H9 (cell line): Measurements from ENCODE around the gene CD59. TPM values are rescaled to one million over a fixed set of nuclear protein-coding genes. Genes with fewer than 3 reads are reported as not detected.

Experiments
- DNase-seq: peaks from one replicate; pipeline ENCODE4 v3.0.0-alpha.2; 2017
- H2AFZ ChIP-seq: one replicate; pipeline ENCODE4 v1.6.1; 2013; ENCODE audit warnings: mild to moderate bottlenecking, low read length, control low read depth, moderate library complexity
- H2AK5ac ChIP-seq: 2 replicates; pipeline ENCODE4 v1.6.1; 2013; ENCODE audit warnings: low read length, control low read depth, mixed read lengths; ENCODE audit not compliant: insufficient read length
- H2BK120ac ChIP-seq: one replicate; pipeline ENCODE4 v1.6.1; 2013; ENCODE audit warnings: low read depth, mild to moderate bottlenecking, low read length, control low read depth, inconsistent platforms; ENCODE audit not compliant: poor library complexity, severe bottlenecking
- H2BK12ac ChIP-seq: 2 replicates; pipeline ENCODE4 v1.6.1; 2013; ENCODE audit warnings: low read length, control low read depth, mixed read lengths, low read depth; ENCODE audit not compliant: insufficient read length
- H2BK15ac ChIP-seq: 2 replicates; pipeline ENCODE4 v1.6.1; 2013; ENCODE audit warnings: low read depth, low read length, control low read depth
- H2BK20ac ChIP-seq: one replicate; pipeline ENCODE4 v1.6.1; 2013; ENCODE audit warnings: low read depth, mild to moderate bottlenecking, low read length, control low read depth, inconsistent platforms; ENCODE audit not compliant: poor library complexity, severe bottlenecking
- H2BK5ac ChIP-seq: 2 replicates; pipeline ENCODE4 v1.6.1; 2013; ENCODE audit warnings: low read length, control low read depth, mixed read lengths; ENCODE audit not compliant: insufficient read length
- H3K14ac ChIP-seq: 2 replicates; pipeline ENCODE4 v1.6.1; 2013; ENCODE audit warnings: low read length, control low read depth; ENCODE audit not compliant: insufficient read depth
- H3K18ac ChIP-seq: 2 replicates; pipeline ENCODE4 v1.6.1; 2013; ENCODE audit warnings: low read depth, mild to moderate bottlenecking, mixed read lengths, low read length, control low read depth; ENCODE audit not compliant: insufficient read length
- H3K23ac ChIP-seq: 2 replicates; pipeline ENCODE4 v1.6.1; 2013; ENCODE audit warnings: low read length, control low read depth, mixed read lengths, low read depth; ENCODE audit not compliant: insufficient read length
- H3K23me2 ChIP-seq: 2 replicates; pipeline ENCODE4 v1.6.1; 2013; ENCODE audit warnings: low read depth, mild to moderate bottlenecking, mixed read lengths, low read length, control low read depth; ENCODE audit not compliant: insufficient read length, poor library complexity, severe bottlenecking
- H3K27ac ChIP-seq: 2 replicates; pipeline ENCODE4 v1.5.1; 2013; ENCODE audit warnings: low read length, control low read depth, mixed read lengths, low read depth; ENCODE audit not compliant: insufficient read length
- H3K27me3 ChIP-seq: 2 replicates; pipeline ENCODE4 v1.6.1; 2013; ENCODE audit warnings: low read length, control low read depth, inconsistent platforms; ENCODE audit not compliant: insufficient read depth
- H3K4ac ChIP-seq: 2 replicates; pipeline ENCODE4 v1.6.1; 2013; ENCODE audit warnings: low read depth, mild to moderate bottlenecking, control low read depth, inconsistent platforms, low read length, moderate library complexity
- H3K4me1 ChIP-seq: 2 replicates; pipeline ENCODE4 v1.6.1; 2013; ENCODE audit warnings: low read length, control low read depth, inconsistent platforms; ENCODE audit not compliant: insufficient read depth
- H3K4me2 ChIP-seq: 2 replicates; pipeline ENCODE4 v1.6.1; 2013; ENCODE audit warnings: low read length, control low read depth, mixed read lengths; ENCODE audit not compliant: insufficient read length, insufficient read depth
- H3K56ac ChIP-seq: 2 replicates; pipeline ENCODE4 v1.6.1; 2013; ENCODE audit warnings: low read depth, mild to moderate bottlenecking, mixed read lengths, low read length, control low read depth; ENCODE audit not compliant: insufficient read length
- H3K79me1 ChIP-seq: 2 replicates; pipeline ENCODE4 v1.6.1; 2013; ENCODE audit warnings: low read depth, mild to moderate bottlenecking, moderate library complexity, low read length, control low read depth, inconsistent platforms; ENCODE audit not compliant: insufficient read depth, poor library complexity, severe bottlenecking
- H3K79me2 ChIP-seq: 2 replicates; pipeline ENCODE4 v1.6.1; 2013; ENCODE audit warnings: low read length, control low read depth, inconsistent platforms; ENCODE audit not compliant: insufficient read depth
- H3K9ac ChIP-seq: 2 replicates; pipeline ENCODE4 v1.6.1; 2013; ENCODE audit warnings: low read length, control low read depth, mixed read lengths; ENCODE audit not compliant: insufficient read length; ENCODE audit errors: extremely low read depth
- H3K9me3 ChIP-seq: one replicate; pipeline ENCODE4 v1.6.1; 2013; ENCODE audit warnings: low read depth, low read length, inconsistent platforms; ENCODE audit not compliant: control insufficient read depth
- H3T11ph ChIP-seq: one replicate; pipeline ENCODE4 v1.6.1; 2013; ENCODE audit warnings: mild to moderate bottlenecking, low read length, control low read depth, inconsistent platforms
- H4K20me1 ChIP-seq: one replicate; pipeline ENCODE4 v1.6.1; 2013; ENCODE audit not compliant: control insufficient read depth, insufficient read length, insufficient read depth
- H4K5ac ChIP-seq: 2 replicates; pipeline ENCODE4 v1.6.1; 2013; ENCODE audit warnings: low read depth, mild to moderate bottlenecking, mixed read lengths, low read length, control low read depth; ENCODE audit not compliant: insufficient read length
- H4K8ac ChIP-seq: replicated peaks from 2 replicates; pipeline ENCODE4 v1.6.1; 2013; ENCODE audit warnings: low read length, control low read depth, mixed read lengths, low read depth; ENCODE audit not compliant: insufficient read length
- H4K91ac ChIP-seq: 2 replicates; pipeline ENCODE4 v1.6.1; 2013; ENCODE audit warnings: low read depth, mild to moderate bottlenecking, moderate library complexity, mixed read lengths, low read length, control low read depth; ENCODE audit not compliant: insufficient read length
- H3K27ac Mint-ChIP-seq, 3 experiments: 2 replicates in 2 of 3; 3 replicates in 1 of 3; pipeline ENCODE4 v1.8.0; 2020 to 2021; ENCODE audit warnings: mixed read lengths in 3 of 3, mild to moderate bottlenecking in 1 of 3, moderate library complexity in 1 of 3
- H3K27me3 Mint-ChIP-seq: 2 replicates; pipeline ENCODE4 v1.8.0; 2021; ENCODE audit warnings: low read depth, mild to moderate bottlenecking, moderate library complexity, mixed read lengths
- H3K36me3 Mint-ChIP-seq, 3 experiments: 2 replicates in 2 of 3; 3 replicates in 1 of 3; pipeline ENCODE4 v1.8.0; 2020 to 2021; ENCODE audit warnings: low read depth in 3 of 3, mixed read lengths in 3 of 3; ENCODE audit not compliant: insufficient read depth in 1 of 3
- H3K4me1 Mint-ChIP-seq, 2 experiments: 2 replicates each; pipeline ENCODE4 v1.8.0; 2020; ENCODE audit warnings: mixed read lengths in 2 of 2
- H3K4me3 Mint-ChIP-seq, 2 experiments: 2 replicates in 1 of 2; 3 replicates in 1 of 2; pipeline ENCODE4 v1.8.0; 2020 to 2021; ENCODE audit warnings: mild to moderate bottlenecking in 2 of 2, mixed read lengths in 2 of 2, moderate library complexity in 1 of 2
- H3K9me3 Mint-ChIP-seq, 2 experiments: 2 replicates in 1 of 2; 3 replicates in 1 of 2; pipeline ENCODE4 v1.8.0; 2020; ENCODE audit warnings: mild to moderate bottlenecking in 2 of 2, mixed read lengths in 2 of 2, moderate library complexity in 1 of 2
- CTCF ChIP-seq: fragments of 200-600 bp; sonication (generic); conservative IDR thresholded peaks from 3 replicates; pipeline ENCODE4 v1.8.0; 2021; ENCODE audit warnings: antibody characterized with exemption, mild to moderate bottlenecking
- WGBS: extraction: QIAGEN DNeasy Blood & Tissue Kit; methylation state at CpG from one replicate; pipeline ENCODE4 v1.1.7; 2013; ENCODE audit warnings: missing lambda C conversion rate, low lambda C conversion rate, mixed read lengths; ENCODE audit not compliant: insufficient read length; ENCODE audit errors: extremely low coverage; 5-methylcytosine and 5-hydroxymethylcytosine counted together
- total RNA-seq: library from RNA; stranded (reverse); gene quantifications from 2 replicates; pipeline ENCODE4 v1.2.1, GENCODE V29; 2021

Gene CD59
- total RNA-seq, 1 experiment from 2014 or later = 91.5 TPM

- peaks cover 0 to 39% (median 31%) of the 10 kb centered on the region in 3 experiments; a peak in 6 of 7 replicates for H3K36me3 Mint-ChIP-seq
- H3K9ac ChIP-seq = no peak overlapping the region
- H3K18ac ChIP-seq = no peak overlapping the region
- H3K79me2 ChIP-seq = no peaks in the 10 kb centered on the region; the same call in 1 of the 2 replicates
- H2AFZ ChIP-seq = no peak overlapping the region
- H3K9me3 Mint-ChIP-seq = no peaks in the 10 kb centered on the region
- no peak overlapping the region for H4K8ac ChIP-seq
- no peak overlapping the region for H3K27ac ChIP-seq
- H4K5ac ChIP-seq = no peak overlapping the region
- no peak overlapping the region for H2BK12ac ChIP-seq
- H3K79me1 ChIP-seq = no peaks in the 10 kb centered on the region
- no peak for DNase-seq
- no peak overlapping the region for H4K91ac ChIP-seq
- no peak overlapping the region for H2BK15ac ChIP-seq
- no peaks in the 10 kb centered on the region for H3K27me3 ChIP-seq
- no peaks in the 10 kb centered on the region for H3K27me3 Mint-ChIP-seq
- H3K9me3 ChIP-seq = no peaks in the 10 kb centered on the region
- H3K4me3 Mint-ChIP-seq = no peak overlapping the region
- TF ChIP-seq CTCF = no peak
- H3K4me2 ChIP-seq = no peak overlapping the region
- peaks cover 3% of the 10 kb centered on the region; the same call in 1 of the 2 replicates for H3K4me1 ChIP-seq
- no peak overlapping the region for H2BK5ac ChIP-seq
- no peaks in the 10 kb centered on the region for H3K23me2 ChIP-seq
- H3K23ac ChIP-seq = no peak overlapping the region
- H2BK120ac ChIP-seq = no peak overlapping the region
- H3T11ph ChIP-seq = no peak overlapping the region
- no peak overlapping the region for H2AK5ac ChIP-seq
- no CpG with 5 or more reads among the region's 5 CpGs for WGBS
- peaks cover 14% of the 10 kb centered on the region in 2 experiments for H3K4me1 Mint-ChIP-seq
- H2BK20ac ChIP-seq = no peak overlapping the region
- H4K20me1 ChIP-seq = no peaks in the 10 kb centered on the region
- no peak overlapping the region for H3K56ac ChIP-seq
- H3K14ac ChIP-seq = no peak overlapping the region
- H3K27ac Mint-ChIP-seq = no peak overlapping the region
- no peak overlapping the region for H3K4ac ChIP-seq
Observed at GRCh38 chr11:33719587-33719986, 16.6 kb downstream of the CD59 start.
